ENCODE results near the gene SPIN2A.
"Not testable (repeated sequence)": the region's sequence is repeated elsewhere in the genome, so short reads cannot be mapped to it uniquely, and the experiment has no call there.

SPIN2A gene

GRCh38 chrX:57121816-57122215 lies 15.4 kb downstream of the SPIN2A start:
- H3K27me3 ChIP-seq (ENCODE audit: low read depth), result no peaks in the 10 kb centered on the region
- no peaks in the 10 kb centered on the region for H3K9me3 ChIP-seq
- in situ Hi-C loops (cut with MboI; ENCODE audit: low sequenced_read_pairs), result no loop called here
- peaks cover 11% of the 10 kb centered on the region for H3K36me3 ChIP-seq (replicated peaks)
- DNase-seq (ENCODE audit: low spot score in 2 of 2), result no peak
- H3K4me3 ChIP-seq, result peak overlapping the region; percentile 66
- H3K4me1 ChIP-seq, result peaks cover 4% of the 10 kb centered on the region

- Histone ChIP-seq H3K9me3 (no peaks in the 10 kb centered on the region), H3K4me1 (peaks cover 4% of the 10 kb centered on the region), H3K27me3 (ENCODE audit: low read depth) (no peaks in the 10 kb centered on the region), H3K4me3 (peak within 1 kb of the TSS; percentile 66), H3K36me3 (replicated peaks) (peaks cover 13% of the 10 kb centered on the region)
- in situ Hi-C loops (cut with MboI; ENCODE audit: low sequenced_read_pairs), result no loop called here
- DNase-seq (ENCODE audit: low spot score in 2 of 2), result peak; percentile 96 to 97
Observed at GRCh38 chrX:57121162-57121755, 15.9 kb downstream of the SPIN2A start, which contains the start of gene SPIN2B. SPIN2B (minus strand) TSS chrX:57121548.

- DNase-seq (ENCODE audit: low spot score in 2 of 2); in situ Hi-C loops (cut with MboI; ENCODE audit: low sequenced_read_pairs); H3K9me3 ChIP-seq; H3K4me1 ChIP-seq; H3K27me3 ChIP-seq (ENCODE audit: low read depth): not testable (repeated sequence)
- H3K4me3 ChIP-seq, result peak overlapping the region; percentile 66
- peaks cover 15% of the 10 kb centered on the region for H3K36me3 ChIP-seq (replicated peaks)
Observed at GRCh38 chrX:57120619-57121161, 16.5 kb downstream of the SPIN2A start.

GRCh38 chrX:57119416-57119815 lies 17.8 kb downstream of the SPIN2A start:
- in situ Hi-C loops (cut with MboI; ENCODE audit: low sequenced_read_pairs), result no loop called here
- Histone ChIP-seq H3K36me3 (replicated peaks) (peaks cover 15% of the 10 kb centered on the region), H3K4me1 (no peaks in the 10 kb centered on the region), H3K4me3 (no peak overlapping the region), H3K27me3 (ENCODE audit: low read depth) (no peaks in the 10 kb centered on the region), H3K9me3 (no peaks in the 10 kb centered on the region)
- DNase-seq (ENCODE audit: low spot score in 2 of 2), result no peak

GRCh38 chrX:57117566-57117965 lies 19.6 kb downstream of the SPIN2A start:
- in situ Hi-C loops (cut with MboI; ENCODE audit: low sequenced_read_pairs); H3K27me3 ChIP-seq (ENCODE audit: low read depth); H3K4me3 ChIP-seq; H3K9me3 ChIP-seq; DNase-seq (ENCODE audit: low spot score in 2 of 2); H3K4me1 ChIP-seq: not testable (repeated sequence)
- H3K36me3 ChIP-seq (replicated peaks), result peaks cover 20% of the 10 kb centered on the region

GRCh38 chrX:57104921-57105398 lies 32.2 kb downstream of the SPIN2A start:
- no peak for DNase-seq (ENCODE audit: low spot score in 2 of 2)
- Histone ChIP-seq H3K27me3 (ENCODE audit: low read depth) (no peaks in the 10 kb centered on the region), H3K4me1 (peaks cover 4% of the 10 kb centered on the region), H3K4me3 (no peak overlapping the region), H3K36me3 (replicated peaks) (peaks cover 3% of the 10 kb centered on the region; the same call in 1 of the 2 replicates), H3K9me3 (no peaks in the 10 kb centered on the region)
- in situ Hi-C loops (cut with MboI; ENCODE audit: low sequenced_read_pairs), result no loop called here

GRCh38 chrX:57104406-57104805 lies 32.8 kb downstream of the SPIN2A start:
- DNase-seq (ENCODE audit: low spot score in 2 of 2), result no peak
- peaks cover 3% of the 10 kb centered on the region; the same call in 1 of the 2 replicates for H3K36me3 ChIP-seq (replicated peaks)
- in situ Hi-C loops (cut with MboI; ENCODE audit: low sequenced_read_pairs), result no loop called here
- H3K4me3 ChIP-seq, result no peak overlapping the region
- H3K9me3 ChIP-seq, result no peaks in the 10 kb centered on the region
- H3K27me3 ChIP-seq (ENCODE audit: low read depth), result no peaks in the 10 kb centered on the region
- H3K4me1 ChIP-seq, result peaks cover 4% of the 10 kb centered on the region

GRCh38 chrX:57103489-57103888 lies 33.7 kb downstream of the SPIN2A start:
- Histone ChIP-seq H3K27me3 (ENCODE audit: low read depth) (no peaks in the 10 kb centered on the region), H3K4me1 (peaks cover 4% of the 10 kb centered on the region), H3K36me3 (replicated peaks) (0 out of 2 replicates have a peak, but pooled peaks cover 3% of the 10 kb centered on the region), H3K9me3 (no peaks in the 10 kb centered on the region), H3K4me3 (no peak overlapping the region)
- in situ Hi-C loops (cut with MboI; ENCODE audit: low sequenced_read_pairs), result no loop called here
- DNase-seq (ENCODE audit: low spot score in 2 of 2), result no peak

- in situ Hi-C loops (cut with MboI; ENCODE audit: low sequenced_read_pairs); H3K36me3 ChIP-seq (replicated peaks); H3K9me3 ChIP-seq; H3K27me3 ChIP-seq (ENCODE audit: low read depth); H3K4me1 ChIP-seq; H3K4me3 ChIP-seq; DNase-seq (ENCODE audit: low spot score in 2 of 2): not testable (repeated sequence)
Observed at GRCh38 chrX:57102918-57103317, 34.3 kb downstream of the SPIN2A start.

All from HAP-1 (cell line).